ENCODE results near the gene POLR2C.

GRCh38 chr16:57423152-57423551 is 39.3 kb upstream of the POLR2C start:
- TF ChIP-seq, protein P1, sequence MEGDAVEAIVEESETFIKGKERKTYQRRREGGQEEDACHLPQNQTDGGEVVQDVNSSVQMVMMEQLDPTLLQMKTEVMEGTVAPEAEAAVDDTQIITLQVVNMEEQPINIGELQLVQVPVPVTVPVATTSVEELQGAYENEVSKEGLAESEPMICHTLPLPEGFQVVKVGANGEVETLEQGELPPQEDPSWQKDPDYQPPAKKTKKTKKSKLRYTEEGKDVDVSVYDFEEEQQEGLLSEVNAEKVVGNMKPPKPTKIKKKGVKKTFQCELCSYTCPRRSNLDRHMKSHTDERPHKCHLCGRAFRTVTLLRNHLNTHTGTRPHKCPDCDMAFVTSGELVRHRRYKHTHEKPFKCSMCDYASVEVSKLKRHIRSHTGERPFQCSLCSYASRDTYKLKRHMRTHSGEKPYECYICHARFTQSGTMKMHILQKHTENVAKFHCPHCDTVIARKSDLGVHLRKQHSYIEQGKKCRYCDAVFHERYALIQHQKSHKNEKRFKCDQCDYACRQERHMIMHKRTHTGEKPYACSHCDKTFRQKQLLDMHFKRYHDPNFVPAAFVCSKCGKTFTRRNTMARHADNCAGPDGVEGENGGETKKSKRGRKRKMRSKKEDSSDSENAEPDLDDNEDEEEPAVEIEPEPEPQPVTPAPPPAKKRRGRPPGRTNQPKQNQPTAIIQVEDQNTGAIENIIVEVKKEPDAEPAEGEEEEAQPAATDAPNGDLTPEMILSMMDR (conservative IDR thresholded peaks at IDR 0.05; ENCODE audit: low read depth, low read length), result no peak
- TF ChIP-seq EZH2 (IDR thresholded peaks at IDR 0.05; ENCODE audit: borderline replicate concordance, low read depth, low read length, poor library complexity, severe bottlenecking), result no peak

Data from A673 (cell line).